ENCODE results near the gene MADCAM1. TPM values are rescaled to one million over a fixed set of nuclear protein-coding genes. Genes with fewer than 3 reads are reported as not detected.
A peak's percentile ranks its signal among the peaks of the same experiment; 100 is the strongest.

The MADCAM1 gene
- total RNA-seq, 2 donors from 2014 or later = 0.33 TPM; not detected in 1

- no peaks in the 10 kb centered on the region for H3K27me3 Mint-ChIP-seq
- H3K9me3 Mint-ChIP-seq = no peaks in the 10 kb centered on the region
- ATAC-seq = no peak
- H3K4me1 Mint-ChIP-seq (ENCODE audit: low read depth in 2 of 2) = peaks cover 22 to 32% of the 10 kb centered on the region in 2 donors
- peak overlapping the region in 1 of 2 donors; percentile 46 for H3K27ac Mint-ChIP-seq
- DNase-seq (ENCODE audit: low spot score) = no peak
- no peak overlapping the region for H3K4me3 Mint-ChIP-seq
- no peaks in the 10 kb centered on the region for H3K36me3 Mint-ChIP-seq
These were observed 17.3 kb downstream of the MADCAM1 start for GRCh38 chr19:513368-514165.

DNA sequence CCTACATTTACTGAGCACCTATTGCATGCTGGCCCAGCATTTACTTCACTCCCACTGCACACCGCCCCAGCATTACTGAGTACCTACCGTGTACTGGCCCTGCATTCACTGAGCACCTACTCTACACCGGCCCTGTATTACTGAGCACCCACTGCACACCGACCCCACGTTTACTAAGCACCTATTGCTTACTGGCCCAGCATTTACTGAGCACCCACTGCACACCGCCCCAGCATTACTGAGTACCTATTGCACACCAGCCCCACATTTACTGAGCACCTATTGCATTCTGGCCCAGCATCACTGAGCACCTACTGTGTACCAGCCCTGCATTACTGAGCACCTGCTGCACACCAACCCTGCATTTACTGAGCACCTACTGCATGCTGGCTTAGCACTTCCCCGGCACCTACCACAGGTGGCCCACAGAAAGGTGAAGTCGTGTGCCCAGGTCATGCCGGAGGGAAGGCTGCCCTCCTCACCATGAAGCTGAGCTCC lies 17.9 kb downstream of the MADCAM1 start:
- no peak for ATAC-seq
- Mint-ChIP-seq H3K4me1 (ENCODE audit: low read depth in 2 of 2) (peaks cover 18 to 27% of the 10 kb centered on the region in 2 donors), H3K27ac (peak overlapping the region in 1 of 2 donors; percentile 46), H3K36me3 (no peaks in the 10 kb centered on the region), H3K4me3 (no peak overlapping the region), H3K9me3 (no peaks in the 10 kb centered on the region), H3K27me3 (no peaks in the 10 kb centered on the region)
- no peak for DNase-seq (ENCODE audit: low spot score)

- no peaks in the 10 kb centered on the region for H3K9me3 Mint-ChIP-seq
- no peaks in the 10 kb centered on the region for H3K27me3 Mint-ChIP-seq
- peak in 1 of 2 donors; percentile 19 for ATAC-seq
These were observed 21.7 kb downstream of the MADCAM1 start for GRCh38 chr19:517721-518597.

GRCh38 chr19:518598-519231 lies 22.4 kb downstream of the MADCAM1 start:
- H3K27ac Mint-ChIP-seq = no peak overlapping the region
- no peak overlapping the region for H3K4me3 Mint-ChIP-seq
- ATAC-seq (peak in 1 of 2 donors; percentile 64), DNase-seq (ENCODE audit: low spot score) (peak; percentile 62)
- peaks cover 4 to 13% of the 10 kb centered on the region in 2 donors for H3K4me1 Mint-ChIP-seq (ENCODE audit: low read depth in 2 of 2)
- no peaks in the 10 kb centered on the region for H3K36me3 Mint-ChIP-seq
- no peaks in the 10 kb centered on the region for H3K9me3 Mint-ChIP-seq
- H3K27me3 Mint-ChIP-seq = no peaks in the 10 kb centered on the region

More at GRCh38 chr19:517721-518597, 21.7 kb downstream of the MADCAM1 start:
- DNase-seq (ENCODE audit: low spot score) = no peak
- Mint-ChIP-seq H3K4me1 (ENCODE audit: low read depth in 2 of 2) (peaks cover 4 to 13% of the 10 kb centered on the region in 2 donors), H3K27ac (no peak overlapping the region), H3K4me3 (no peak overlapping the region), H3K36me3 (no peaks in the 10 kb centered on the region)

DNA sequence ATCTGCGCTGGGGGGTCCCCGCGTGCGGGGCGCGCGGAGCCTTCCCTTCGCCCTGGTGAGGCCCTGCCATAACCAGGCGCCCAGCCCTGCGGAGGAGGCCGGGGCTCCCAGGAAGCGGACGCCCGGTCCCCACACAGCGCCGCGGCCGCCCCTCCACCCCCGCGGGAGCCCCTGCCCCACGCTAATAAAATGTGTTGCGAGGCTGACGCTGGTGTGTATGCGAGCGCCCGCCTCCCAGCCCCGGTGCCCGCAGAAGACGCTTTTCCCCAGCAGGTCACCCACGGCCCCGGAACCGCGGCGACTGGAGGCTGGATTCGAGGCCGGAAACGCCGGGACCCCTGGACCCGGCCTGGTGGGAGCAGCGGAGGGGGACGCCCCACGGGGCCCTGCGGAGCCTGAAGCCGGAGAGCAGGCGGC lies 23.2 kb downstream of the MADCAM1 start:
- DNase-seq (ENCODE audit: low spot score) (peak; percentile 60), ATAC-seq (peak in 1 of 2 donors; percentile 33)
- H3K4me3 Mint-ChIP-seq = no peak overlapping the region
- no peaks in the 10 kb centered on the region for H3K27me3 Mint-ChIP-seq
- peaks cover 4 to 7% of the 10 kb centered on the region in 2 donors for H3K4me1 Mint-ChIP-seq (ENCODE audit: low read depth in 2 of 2)
- no peaks in the 10 kb centered on the region for H3K9me3 Mint-ChIP-seq
- H3K36me3 Mint-ChIP-seq = no peaks in the 10 kb centered on the region
- no peak overlapping the region for H3K27ac Mint-ChIP-seq

DNA sequence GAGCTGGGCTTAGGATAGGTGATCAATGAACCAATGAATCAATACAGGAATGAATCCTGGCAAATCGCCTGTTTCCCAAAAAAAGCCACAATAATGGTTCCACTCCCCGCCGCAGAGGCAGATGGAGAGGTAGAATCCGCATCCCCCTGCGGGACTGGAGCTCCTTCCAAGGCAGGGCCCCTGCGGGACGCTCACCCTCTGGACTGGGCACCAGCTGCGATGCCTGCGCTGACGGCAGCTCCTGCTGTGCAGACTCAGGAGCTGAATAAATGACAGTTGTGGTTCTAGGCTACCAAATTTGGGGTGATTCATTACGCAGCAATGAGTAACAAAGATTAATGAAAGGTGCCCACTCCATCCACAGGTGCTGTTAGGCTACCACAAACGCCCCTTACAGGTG lies 26.4 kb downstream of the MADCAM1 start:
- Mint-ChIP-seq H3K36me3 (no peaks in the 10 kb centered on the region), H3K27me3 (no peaks in the 10 kb centered on the region), H3K4me1 (ENCODE audit: low read depth in 2 of 2) (no peaks in the 10 kb centered on the region), H3K9me3 (no peaks in the 10 kb centered on the region), H3K4me3 (no peak overlapping the region), H3K27ac (no peak overlapping the region)
- DNase-seq (ENCODE audit: low spot score) (no peak), ATAC-seq (no peak)

- peak; percentile 36 to 43 for ATAC-seq
These were observed 27.9 kb downstream of the MADCAM1 start for GRCh38 chr19:524062-524674.

GRCh38 chr19:525029-525428 lies 28.7 kb downstream of the MADCAM1 start:
- ATAC-seq = no peak

More at GRCh38 chr19:524062-524674, 27.9 kb downstream of the MADCAM1 start:
- Mint-ChIP-seq H3K4me3 (no peak overlapping the region), H3K9me3 (no peaks in the 10 kb centered on the region), H3K27me3 (no peaks in the 10 kb centered on the region), H3K4me1 (ENCODE audit: low read depth in 2 of 2) (no peaks in the 10 kb centered on the region), H3K27ac (no peak overlapping the region), H3K36me3 (no peaks in the 10 kb centered on the region)
- DNase-seq (ENCODE audit: low spot score) = no peak

GRCh38 chr19:525857-526419 lies 29.7 kb downstream of the MADCAM1 start:
- no peak overlapping the region for H3K27ac Mint-ChIP-seq
- H3K4me3 Mint-ChIP-seq = no peak overlapping the region
- no peaks in the 10 kb centered on the region for H3K9me3 Mint-ChIP-seq
- H3K36me3 Mint-ChIP-seq = no peaks in the 10 kb centered on the region
- H3K27me3 Mint-ChIP-seq = no peaks in the 10 kb centered on the region
- peaks cover 0 to 3% of the 10 kb centered on the region in 2 donors for H3K4me1 Mint-ChIP-seq (ENCODE audit: low read depth in 2 of 2)
- ATAC-seq = no peak
- DNase-seq (ENCODE audit: low spot score) = no peak

More at GRCh38 chr19:525029-525428, 28.7 kb downstream of the MADCAM1 start:
- H3K27me3 Mint-ChIP-seq = no peaks in the 10 kb centered on the region
- no peak overlapping the region for H3K4me3 Mint-ChIP-seq
- no peaks in the 10 kb centered on the region for H3K9me3 Mint-ChIP-seq
- DNase-seq (ENCODE audit: low spot score) = no peak
- peaks cover 0 to under 1% of the 10 kb centered on the region in 2 donors for H3K4me1 Mint-ChIP-seq (ENCODE audit: low read depth in 2 of 2)
- H3K27ac Mint-ChIP-seq = no peak overlapping the region
- no peaks in the 10 kb centered on the region for H3K36me3 Mint-ChIP-seq

DNA sequence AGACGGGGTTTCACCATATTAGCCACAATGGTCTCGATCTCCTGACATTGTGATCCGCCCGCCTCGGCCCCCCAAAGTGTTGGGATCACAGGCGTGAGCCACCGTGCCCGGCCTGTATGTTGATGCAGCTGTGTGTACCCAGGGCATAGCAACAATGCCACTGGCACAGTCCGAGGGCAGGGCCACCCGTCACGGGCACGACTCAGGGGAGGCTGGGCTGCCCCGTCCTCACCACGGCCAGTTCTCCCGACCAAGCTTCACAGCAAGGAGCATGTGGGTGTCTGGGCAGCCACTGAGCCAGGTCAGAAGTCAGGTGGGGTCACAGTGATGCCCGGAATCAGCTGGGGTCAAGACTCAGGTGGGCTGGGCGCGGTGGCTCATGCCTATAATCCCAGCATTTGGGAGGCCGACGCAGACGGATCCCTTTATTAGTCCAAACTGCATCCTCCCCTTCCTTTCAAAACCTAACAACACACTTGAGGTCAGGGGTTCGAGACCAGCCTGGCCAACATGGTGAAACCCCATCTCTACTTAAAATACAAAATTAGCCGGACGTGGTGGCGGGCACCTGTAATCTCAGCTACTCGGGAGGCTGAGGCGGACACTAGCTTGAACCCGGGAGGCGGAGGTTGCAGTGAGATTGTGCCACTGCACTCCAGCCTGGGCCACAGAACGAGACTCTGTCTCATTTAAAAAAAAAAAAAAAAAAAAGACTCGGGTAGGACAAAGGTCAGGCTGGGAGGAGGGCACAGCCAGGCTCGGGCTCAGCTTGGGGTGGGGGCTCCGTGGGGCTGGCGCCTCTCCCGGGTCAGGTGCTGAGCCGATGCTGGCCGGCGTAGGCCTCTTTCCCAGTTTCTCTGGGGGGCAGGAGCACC lies 34.1 kb downstream of the MADCAM1 start:
- Mint-ChIP-seq H3K4me3 (peak overlapping the region; percentile 78), H3K27ac (peak overlapping the region in 1 of 2 donors; percentile 39)

DNA sequence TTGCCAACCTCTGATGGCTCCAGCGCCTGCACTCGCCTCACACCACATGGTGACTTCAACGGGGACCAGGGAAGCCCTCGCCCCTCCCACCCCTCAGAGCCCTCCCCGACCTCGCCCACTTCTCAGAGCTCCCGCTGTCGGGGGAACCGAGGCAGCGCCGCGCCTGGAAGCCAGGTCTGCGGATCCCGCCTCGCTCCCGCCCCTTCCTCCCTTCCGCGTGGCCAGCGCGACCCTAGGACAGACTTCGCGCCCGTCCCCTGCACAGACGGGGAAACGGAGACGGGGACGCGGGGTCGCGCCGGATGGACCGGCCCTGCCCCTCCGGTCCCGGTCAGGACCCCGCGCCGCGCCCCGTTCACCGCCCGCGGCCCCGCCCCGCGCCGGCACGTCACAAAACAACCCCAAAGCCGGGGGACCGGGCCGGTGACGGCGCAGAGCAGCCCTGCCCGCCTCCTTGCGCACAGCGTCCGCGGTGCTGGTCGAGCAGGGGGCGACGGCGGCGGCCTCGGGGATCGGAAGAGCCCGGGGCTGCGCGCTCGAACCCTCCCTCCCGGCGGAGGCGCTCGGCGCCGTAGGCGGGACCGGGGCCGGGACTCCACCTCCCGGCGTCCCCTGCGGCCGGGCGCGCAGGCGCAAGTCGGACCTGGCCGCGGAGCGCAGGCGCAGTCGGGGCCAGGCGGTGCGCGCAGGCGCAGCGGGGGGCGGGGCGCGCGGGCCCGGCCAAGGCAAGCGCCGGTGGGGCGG lies 34.9 kb downstream of the MADCAM1 start:
- DNase-seq (ENCODE audit: low spot score) (peak; percentile 91), ATAC-seq (peak; percentile 89 to 90)
- Mint-ChIP-seq H3K4me3 (peak overlapping the region; percentile 78), H3K27me3 (no peaks in the 10 kb centered on the region), H3K4me1 (ENCODE audit: low read depth in 2 of 2) (peaks cover 9 to 12% of the 10 kb centered on the region in 2 donors), H3K9me3 (no peaks in the 10 kb centered on the region), H3K27ac (peak overlapping the region in 1 of 2 donors; percentile 39), H3K36me3 (no peaks in the 10 kb centered on the region)

More for the DNA sequence above, 34.1 kb downstream of the MADCAM1 start:
- DNase-seq (ENCODE audit: low spot score) (peak; percentile 54), ATAC-seq (no peak)
- H3K27me3 Mint-ChIP-seq = no peaks in the 10 kb centered on the region
- H3K4me1 Mint-ChIP-seq (ENCODE audit: low read depth in 2 of 2) = peaks cover 9 to 12% of the 10 kb centered on the region in 2 donors
- H3K36me3 Mint-ChIP-seq = no peaks in the 10 kb centered on the region
- H3K9me3 Mint-ChIP-seq = no peaks in the 10 kb centered on the region

All from natural killer cell treated with Interleukin-12 subunit alpha and Interleukin-12 subunit beta and Interleukin-15 and Interleukin-18, amount 100 ng/mL, for 72 hours (primary cell).